Neural cell (in vitro differentiated cells): ENCODE measurements around the gene FN1. TPM values are rescaled to one million over a fixed set of nuclear protein-coding genes. Genes with fewer than 3 reads are reported as not detected.

ENCODE experiments used
- H2AFZ ChIP-seq: fragments of 200-600, 300-800 bp; sonication (generic), shearing (Covaris generic); 2 replicates; pipeline ENCODE4 v1.6.0; 2014; ENCODE audit warnings: low read depth, mild to moderate bottlenecking, antibody characterized with exemption, low read length, moderate library complexity
- H3F3A ChIP-seq: fragments of 200-600 bp; shearing (Covaris generic); 2 replicates; pipeline ENCODE4 v1.6.1; 2016; ENCODE audit warnings: mild to moderate bottlenecking, moderate library complexity, mixed read lengths, antibody characterized with exemption, low read length; ENCODE audit not compliant: insufficient read depth, poor library complexity, severe bottlenecking
- H3K27ac ChIP-seq: fragments of 200-600, 300-800 bp; sonication (generic), shearing (Covaris generic); 2 replicates; pipeline ENCODE4 v1.5.1; 2014; ENCODE audit warnings: mild to moderate bottlenecking, low read length, moderate library complexity
- H3K27me3 ChIP-seq: fragments of 300-800, 200-600 bp; sonication (generic), shearing (Covaris generic); 2 replicates; pipeline ENCODE4 v1.6.0; 2014; ENCODE audit warnings: mild to moderate bottlenecking, low read depth, low read length, moderate library complexity; ENCODE audit not compliant: insufficient read depth
- H3K36me3 ChIP-seq: fragments of 300-800, 200-600 bp; sonication (generic), shearing (Covaris generic); 2 replicates; pipeline ENCODE4 v1.5.1; 2014; ENCODE audit warnings: mild to moderate bottlenecking, antibody characterized with exemption, low read length, moderate library complexity; ENCODE audit not compliant: insufficient read depth
- H3K4me2 ChIP-seq: fragments of 300-800, 200-600 bp; sonication (generic), shearing (Covaris generic); 2 replicates; pipeline ENCODE4 v1.6.0; 2014; ENCODE audit warnings: mild to moderate bottlenecking, low read length
- H3K4me3 ChIP-seq: fragments of 300-800, 200-600 bp; sonication (generic), shearing (Covaris generic); 2 replicates; pipeline ENCODE4 v1.5.1; 2014; ENCODE audit warnings: mild to moderate bottlenecking, low read length, moderate library complexity
- H3K79me2 ChIP-seq: fragments of 200-600 bp; shearing (Covaris generic); replicated peaks from 2 replicates; pipeline ENCODE4 v1.6.0; 2014; ENCODE audit warnings: mild to moderate bottlenecking, low read length, moderate library complexity; ENCODE audit not compliant: insufficient read depth
- H3K9ac ChIP-seq: fragments of 300-800, 200-600 bp; sonication (generic), shearing (Covaris generic); 2 replicates; pipeline ENCODE4 v1.6.1; 2016; ENCODE audit warnings: mild to moderate bottlenecking, low read length, mixed read lengths
- H3K9me2 ChIP-seq: fragments of 200-600 bp; shearing (Covaris generic); 2 replicates; pipeline ENCODE4 v1.6.1; 2016; ENCODE audit warnings: mild to moderate bottlenecking, low read length, mixed read lengths; ENCODE audit not compliant: insufficient read depth
- H3K9me3 ChIP-seq: fragments of 200-600, 300-800 bp; sonication (generic), shearing (Covaris generic); 2 replicates; pipeline ENCODE4 v1.6.1; 2016; ENCODE audit warnings: mild to moderate bottlenecking, mixed run types, low read length, moderate library complexity, mixed read lengths
- H4K20me1 ChIP-seq: fragments of 200-600 bp; shearing (Covaris generic); 2 replicates; pipeline ENCODE4 v1.6.1; 2016; ENCODE audit warnings: mild to moderate bottlenecking, mixed run types; ENCODE audit not compliant: insufficient read depth
- EP300 ChIP-seq: fragments of 450-650 bp; conservative IDR thresholded peaks from 2 replicates; pipeline ENCODE4 v1.6.1; 2014; ENCODE audit warnings: antibody characterized with exemption, mild to moderate bottlenecking, moderate library complexity; ENCODE audit not compliant: poor library complexity, severe bottlenecking
- EZH2 ChIP-seq: fragments of 200-600, 300-800 bp; shearing (Covaris generic), sonication (generic); IDR thresholded peaks from 2 replicates; pipeline ENCODE4 v1.6.1; 2014; ENCODE audit warnings: antibody characterized with exemption, low read length, borderline replicate concordance, mild to moderate bottlenecking; ENCODE audit not compliant: insufficient read depth, poor library complexity, severe bottlenecking
- MXI1 ChIP-seq: fragments of 450-650 bp; conservative IDR thresholded peaks from 2 replicates; pipeline ENCODE4 v1.6.1; 2014; ENCODE audit warnings: antibody characterized with exemption, mild to moderate bottlenecking; ENCODE audit not compliant: poor library complexity, severe bottlenecking
- POLR2AphosphoS5 ChIP-seq: IDR thresholded peaks from 2 replicates; pipeline ENCODE4 v1.6.1; 2012
- RAD21 ChIP-seq: fragments of 450-650 bp; conservative IDR thresholded peaks from 2 replicates; pipeline ENCODE4 v1.6.1; 2014; ENCODE audit warnings: antibody characterized with exemption, mild to moderate bottlenecking, moderate library complexity
- SMC3 ChIP-seq: fragments of 450-650 bp; conservative IDR thresholded peaks from 2 replicates; pipeline ENCODE4 v1.6.1; 2014; ENCODE audit warnings: antibody characterized with exemption, mild to moderate bottlenecking, moderate library complexity; ENCODE audit not compliant: poor library complexity
- TAF1 ChIP-seq: IDR thresholded peaks from 2 replicates; pipeline ENCODE4 v1.6.1; 2012; ENCODE audit warnings: low read depth
- polyA plus RNA-seq: library from polyadenylated mRNA; depleted of rRNA; stranded (reverse); fragments of >200 nt; gene quantifications from 2 replicates; pipeline ENCODE4 v1.2.3, GENCODE V29; 2014
- TF ChIP-seq, protein P1 (sequence below): fragments of 450-650 bp; IDR thresholded peaks from 2 replicates; pipeline ENCODE4 v1.5.1; 2014; ENCODE audit warnings: antibody characterized with exemption, mild to moderate bottlenecking, moderate library complexity; ENCODE audit not compliant: poor library complexity, severe bottlenecking
- TF ChIP-seq, protein P2 (sequence below): IDR thresholded peaks from 2 replicates; pipeline ENCODE4 v1.6.1; 2012; ENCODE audit warnings: borderline replicate concordance

Gene FN1
- polyA plus RNA-seq, 1 donor from 2014 or later, result 0.93 TPM

DNA sequence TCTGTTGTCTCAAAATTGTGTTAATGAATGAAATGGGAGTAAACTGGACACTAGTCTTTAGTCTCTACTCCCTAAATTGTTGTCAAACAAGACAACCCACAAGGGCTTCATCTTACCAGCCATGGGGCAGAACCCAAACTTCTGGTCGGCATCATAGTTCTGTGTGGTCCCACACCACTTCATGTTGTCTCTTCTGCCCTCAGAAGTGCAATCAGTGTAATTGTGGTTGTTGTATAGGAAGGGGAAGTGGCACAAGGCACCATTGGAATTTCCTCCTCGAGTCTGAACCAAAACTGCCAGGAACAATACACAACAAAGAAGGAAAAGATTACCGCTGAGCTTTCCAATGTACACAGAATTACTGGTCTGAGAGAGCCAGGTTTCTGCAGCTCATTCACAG lies 12.6 kb downstream of the FN1 start:
- H3K9me2 ChIP-seq, result no peaks in the 10 kb centered on the region
- no peaks in the 10 kb centered on the region for H3K36me3 ChIP-seq
- H3K79me2 ChIP-seq, result no peaks in the 10 kb centered on the region
- no peak overlapping the region for H2AFZ ChIP-seq
- no peak for TF ChIP-seq POLR2AphosphoS5
- no peak for TF ChIP-seq MXI1
- TF ChIP-seq EZH2, result no peak
- TF ChIP-seq RAD21, result no peak
- TF ChIP-seq, protein P1, sequence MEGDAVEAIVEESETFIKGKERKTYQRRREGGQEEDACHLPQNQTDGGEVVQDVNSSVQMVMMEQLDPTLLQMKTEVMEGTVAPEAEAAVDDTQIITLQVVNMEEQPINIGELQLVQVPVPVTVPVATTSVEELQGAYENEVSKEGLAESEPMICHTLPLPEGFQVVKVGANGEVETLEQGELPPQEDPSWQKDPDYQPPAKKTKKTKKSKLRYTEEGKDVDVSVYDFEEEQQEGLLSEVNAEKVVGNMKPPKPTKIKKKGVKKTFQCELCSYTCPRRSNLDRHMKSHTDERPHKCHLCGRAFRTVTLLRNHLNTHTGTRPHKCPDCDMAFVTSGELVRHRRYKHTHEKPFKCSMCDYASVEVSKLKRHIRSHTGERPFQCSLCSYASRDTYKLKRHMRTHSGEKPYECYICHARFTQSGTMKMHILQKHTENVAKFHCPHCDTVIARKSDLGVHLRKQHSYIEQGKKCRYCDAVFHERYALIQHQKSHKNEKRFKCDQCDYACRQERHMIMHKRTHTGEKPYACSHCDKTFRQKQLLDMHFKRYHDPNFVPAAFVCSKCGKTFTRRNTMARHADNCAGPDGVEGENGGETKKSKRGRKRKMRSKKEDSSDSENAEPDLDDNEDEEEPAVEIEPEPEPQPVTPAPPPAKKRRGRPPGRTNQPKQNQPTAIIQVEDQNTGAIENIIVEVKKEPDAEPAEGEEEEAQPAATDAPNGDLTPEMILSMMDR, result no peak
- no peak for TF ChIP-seq TAF1
- no peak for TF ChIP-seq SMC3
- no peak for TF ChIP-seq EP300
- TF ChIP-seq, protein P2, sequence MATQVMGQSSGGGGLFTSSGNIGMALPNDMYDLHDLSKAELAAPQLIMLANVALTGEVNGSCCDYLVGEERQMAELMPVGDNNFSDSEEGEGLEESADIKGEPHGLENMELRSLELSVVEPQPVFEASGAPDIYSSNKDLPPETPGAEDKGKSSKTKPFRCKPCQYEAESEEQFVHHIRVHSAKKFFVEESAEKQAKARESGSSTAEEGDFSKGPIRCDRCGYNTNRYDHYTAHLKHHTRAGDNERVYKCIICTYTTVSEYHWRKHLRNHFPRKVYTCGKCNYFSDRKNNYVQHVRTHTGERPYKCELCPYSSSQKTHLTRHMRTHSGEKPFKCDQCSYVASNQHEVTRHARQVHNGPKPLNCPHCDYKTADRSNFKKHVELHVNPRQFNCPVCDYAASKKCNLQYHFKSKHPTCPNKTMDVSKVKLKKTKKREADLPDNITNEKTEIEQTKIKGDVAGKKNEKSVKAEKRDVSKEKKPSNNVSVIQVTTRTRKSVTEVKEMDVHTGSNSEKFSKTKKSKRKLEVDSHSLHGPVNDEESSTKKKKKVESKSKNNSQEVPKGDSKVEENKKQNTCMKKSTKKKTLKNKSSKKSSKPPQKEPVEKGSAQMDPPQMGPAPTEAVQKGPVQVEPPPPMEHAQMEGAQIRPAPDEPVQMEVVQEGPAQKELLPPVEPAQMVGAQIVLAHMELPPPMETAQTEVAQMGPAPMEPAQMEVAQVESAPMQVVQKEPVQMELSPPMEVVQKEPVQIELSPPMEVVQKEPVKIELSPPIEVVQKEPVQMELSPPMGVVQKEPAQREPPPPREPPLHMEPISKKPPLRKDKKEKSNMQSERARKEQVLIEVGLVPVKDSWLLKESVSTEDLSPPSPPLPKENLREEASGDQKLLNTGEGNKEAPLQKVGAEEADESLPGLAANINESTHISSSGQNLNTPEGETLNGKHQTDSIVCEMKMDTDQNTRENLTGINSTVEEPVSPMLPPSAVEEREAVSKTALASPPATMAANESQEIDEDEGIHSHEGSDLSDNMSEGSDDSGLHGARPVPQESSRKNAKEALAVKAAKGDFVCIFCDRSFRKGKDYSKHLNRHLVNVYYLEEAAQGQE, result no peak
- H3F3A ChIP-seq, result no peaks in the 10 kb centered on the region
- no peak overlapping the region for H3K9ac ChIP-seq
- H3K4me2 ChIP-seq, result no peak overlapping the region
- H3K27me3 ChIP-seq, result no peaks in the 10 kb centered on the region
- H3K4me3 ChIP-seq, result no peak overlapping the region
- no peaks in the 10 kb centered on the region for H4K20me1 ChIP-seq
- no peaks in the 10 kb centered on the region for H3K9me3 ChIP-seq
- no peak overlapping the region for H3K27ac ChIP-seq

DNA sequence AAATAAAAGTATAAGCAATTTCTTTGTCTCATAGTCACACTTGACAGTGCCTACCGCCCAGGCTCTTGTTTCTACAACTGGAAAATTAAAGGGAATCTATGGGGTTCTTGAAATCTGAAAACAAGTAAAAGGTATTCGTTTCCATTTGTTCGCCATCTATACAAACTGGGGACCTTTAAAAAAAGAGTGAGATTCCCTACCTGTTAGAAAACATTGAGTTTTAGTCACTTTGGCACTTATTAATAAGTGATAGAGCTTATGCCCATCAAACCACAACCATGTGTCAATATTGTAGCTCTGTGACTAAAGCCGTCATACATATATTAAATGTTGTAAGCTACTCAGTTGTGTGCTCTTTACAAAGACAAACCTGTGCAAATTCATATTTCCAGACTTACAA lies 13.2 kb downstream of the FN1 start:
- Histone ChIP-seq H3K36me3 (no peaks in the 10 kb centered on the region), H3K4me3 (no peak overlapping the region), H3K79me2 (no peaks in the 10 kb centered on the region), H3K4me2 (no peak overlapping the region), H3K9me2 (no peaks in the 10 kb centered on the region), H3K9me3 (no peaks in the 10 kb centered on the region), H3F3A (no peaks in the 10 kb centered on the region), H4K20me1 (no peaks in the 10 kb centered on the region), H3K27me3 (no peaks in the 10 kb centered on the region), H2AFZ (no peak overlapping the region), H3K27ac (no peak overlapping the region), H3K9ac (no peak overlapping the region)
- no peak for TF ChIP-seq EZH2
- no peak for TF ChIP-seq EP300
- TF ChIP-seq, protein P1, result no peak
- TF ChIP-seq, protein P2, result no peak
- no peak for TF ChIP-seq MXI1
- no peak for TF ChIP-seq SMC3
- no peak for TF ChIP-seq POLR2AphosphoS5
- TF ChIP-seq RAD21, result no peak
- no peak for TF ChIP-seq TAF1
